NK-92 treated with Interleukin-12 subunit alpha and Interleukin-12 subunit beta, amount 100 ng/mL, for 24 hours (cell line): ENCODE measurements around the gene BRINP3.

Experiments used
- DNase-seq: peaks from one replicate; lab custom pipeline; 2025; lab: John Stamatoyannopoulos, UW

The BRINP3 gene

GRCh38 chr1:190322274-190322673 is 155.4 kb downstream of the BRINP3 start:
- DNase-seq = no peak

GRCh38 chr1:190320952-190321351 is 156.7 kb downstream of the BRINP3 start:
- no peak for DNase-seq

- DNase-seq = no peak
Measured at GRCh38 chr1:190312763-190313162, 164.9 kb downstream of the BRINP3 start.

GRCh38 chr1:190303501-190303900 is 174.2 kb downstream of the BRINP3 start:
- no peak for DNase-seq

GRCh38 chr1:190296453-190296852 is 181.2 kb downstream of the BRINP3 start:
- DNase-seq = no peak

- DNase-seq = no peak
Measured at GRCh38 chr1:190289897-190290296, 187.8 kb downstream of the BRINP3 start.

GRCh38 chr1:190286111-190286510 is 191.6 kb downstream of the BRINP3 start:
- no peak for DNase-seq

GRCh38 chr1:190277107-190277506 is 200.6 kb downstream of the BRINP3 start:
- no peak for DNase-seq

- DNase-seq = no peak
Measured at GRCh38 chr1:190274721-190275120, 202.9 kb downstream of the BRINP3 start.

- DNase-seq = no peak
Measured at GRCh38 chr1:190273161-190273560, 204.5 kb downstream of the BRINP3 start.

- DNase-seq = no peak
Measured at GRCh38 chr1:190262538-190262937, 215.1 kb downstream of the BRINP3 start.

GRCh38 chr1:190259424-190259823 is 218.2 kb downstream of the BRINP3 start:
- DNase-seq = no peak

- no peak for DNase-seq
Measured at GRCh38 chr1:190258003-190258402, 219.7 kb downstream of the BRINP3 start.

- DNase-seq = no peak
Measured at GRCh38 chr1:190252046-190252445, 225.6 kb downstream of the BRINP3 start.

GRCh38 chr1:190250368-190250767 is 227.3 kb downstream of the BRINP3 start:
- DNase-seq = no peak

GRCh38 chr1:190244406-190244805 is 233.3 kb downstream of the BRINP3 start:
- DNase-seq = no peak

GRCh38 chr1:190243056-190243455 is 234.6 kb downstream of the BRINP3 start:
- DNase-seq = no peak

- no peak for DNase-seq
Measured at GRCh38 chr1:190226006-190226405, 251.7 kb downstream of the BRINP3 start.

- DNase-seq = no peak
Measured at GRCh38 chr1:190212450-190212849, 265.2 kb downstream of the BRINP3 start.

GRCh38 chr1:190207733-190208132 is 269.9 kb downstream of the BRINP3 start:
- DNase-seq = no peak

- no peak for DNase-seq
Measured at GRCh38 chr1:190205713-190206112, 272.0 kb downstream of the BRINP3 start.

GRCh38 chr1:190196020-190196419 is 281.6 kb downstream of the BRINP3 start:
- DNase-seq = no peak

GRCh38 chr1:190193508-190194115 is 284.1 kb downstream of the BRINP3 start:
- DNase-seq = no peak

- no peak for DNase-seq
Measured at GRCh38 chr1:190192627-190193026, 285.0 kb downstream of the BRINP3 start.

- DNase-seq = no peak
Measured at GRCh38 chr1:190183588-190183987, 294.1 kb downstream of the BRINP3 start.
